Ovary (tissue), 9 donors: ENCODE measurements around the gene FOXG1. TPM values are rescaled to one million over a fixed set of nuclear protein-coding genes. Genes with fewer than 3 reads are reported as not detected.

Experiments used
- DNase-seq, 5 donors: peaks; one replicate each; pipeline ENCODE4 v3.0.0-alpha.2; 2019 to 2020
- H3K27ac ChIP-seq, 2 donors: fragments of 200-600 bp; one replicate each; pipeline versions ENCODE4 v1.5.1 to v1.8.0; 2019 to 2022
- H3K27me3 ChIP-seq: fragments of 200-600 bp; one replicate; pipeline ENCODE4 v1.8.0; 2022
- H3K36me3 ChIP-seq: fragments of 200-600 bp; sonication (generic); one replicate; pipeline ENCODE4 v1.5.1; 2019
- H3K4me1 ChIP-seq: one replicate; pipeline ENCODE4 v1.8.1; 2013; ENCODE audit warnings: mild to moderate bottlenecking, moderate library complexity; ENCODE audit not compliant: insufficient read depth
- H3K4me3 ChIP-seq: fragments of 200-600 bp; sonication (generic); one replicate; pipeline ENCODE4 v1.5.1; 2017
- H3K9me3 ChIP-seq, 2 donors: fragments of 200-600 bp in 1 of 2; sonication (generic) in 1 of 2; one replicate each; pipeline versions ENCODE4 v1.5.1 to v1.8.1; 2013 to 2019; ENCODE audit warnings: mild to moderate bottlenecking in 1 of 2, moderate library complexity in 1 of 2
- EP300 ChIP-seq: sonication (generic); formaldehyde crosslinking; IDR thresholded peaks from one replicate; pipeline ENCODE4 v1.6.1; 2017; ENCODE audit warnings: antibody characterized with exemption
- POLR2A ChIP-seq: fragments of 450-650 bp; IDR thresholded peaks from one replicate; pipeline ENCODE4 v1.6.1; 2017; ENCODE audit warnings: antibody characterized with exemption, mild to moderate bottlenecking, moderate library complexity
- WGBS, 3 donors: extraction: QIAGEN DNeasy Blood & Tissue Kit in 1 of 3; methylation state at CpG; one replicate each; pipeline versions ENCODE4 v1.1.5 to v1.1.7; 2013 to 2017; 5-methylcytosine and 5-hydroxymethylcytosine counted together
- intact Hi-C, 4 donors: fragments of 100-400 bp; cut with DNase I; formaldehyde crosslinking; loops; one replicate each; pipeline versions ENCODE4 v1.11.0 to v1.15.1; 2022 to 2023
- polyA plus RNA-seq, 2 donors: library from polyadenylated mRNA; stranded (reverse); fragments of 200-250 nt in 1 of 2; fragments of 350-450 nt in 1 of 2; fragmentation: Illumina TruSeq in 1 of 2; extraction: RNeasy Lipid Tissue Mini Kit (QIAGEN cat#74804) in 1 of 2; gene quantifications; one replicate each; pipeline ENCODE4 v1.2.3, GENCODE V29; 2013 to 2014
- total RNA-seq, 7 donors: library from RNA; depleted of rRNA in 2 of 7; stranded (reverse); fragments of >200 nt in 2 of 7; fragmentation: NEBNext Ultra II Directional in 3 of 7; extraction: Animal tissue kit (Norgen Biotek cat#: 25700) in 3 of 7; gene quantifications; one replicate each; pipeline versions ENCODE4 v1.1.0 to v1.2.4, GENCODE V29; 2016 to 2023
- TF ChIP-seq, protein P1 (sequence below), 3 donors: fragments of 450-650 bp in 2 of 3; fragments of 200-600 bp in 1 of 3; IDR thresholded peaks; one replicate each; pipeline versions ENCODE4 v1.5.1 to v1.8.0; 2016 to 2022; ENCODE audit warnings: antibody characterized with exemption in 3 of 3, mild to moderate bottlenecking in 1 of 3
- donor health status: DM: no; HTN: no; CAD: no; lungs with moderate emphysema.
- donor health status: DM: no; HTN: no; CAD: no.
- donor health status: Bipolar disorder and iron deficiency.
- donor health status: DM: yes; HTN: yes; CAD: no.
- donor health status: DM: no; HTN: no; CAD: no.
- donor health status: DM: yes; HTN: yes; CAD: no.

The FOXG1 gene
- total and polyA plus RNA-seq, 9 donors = 0.10 to 1.8 (median 0.17) TPM; not detected in 1

DNA sequence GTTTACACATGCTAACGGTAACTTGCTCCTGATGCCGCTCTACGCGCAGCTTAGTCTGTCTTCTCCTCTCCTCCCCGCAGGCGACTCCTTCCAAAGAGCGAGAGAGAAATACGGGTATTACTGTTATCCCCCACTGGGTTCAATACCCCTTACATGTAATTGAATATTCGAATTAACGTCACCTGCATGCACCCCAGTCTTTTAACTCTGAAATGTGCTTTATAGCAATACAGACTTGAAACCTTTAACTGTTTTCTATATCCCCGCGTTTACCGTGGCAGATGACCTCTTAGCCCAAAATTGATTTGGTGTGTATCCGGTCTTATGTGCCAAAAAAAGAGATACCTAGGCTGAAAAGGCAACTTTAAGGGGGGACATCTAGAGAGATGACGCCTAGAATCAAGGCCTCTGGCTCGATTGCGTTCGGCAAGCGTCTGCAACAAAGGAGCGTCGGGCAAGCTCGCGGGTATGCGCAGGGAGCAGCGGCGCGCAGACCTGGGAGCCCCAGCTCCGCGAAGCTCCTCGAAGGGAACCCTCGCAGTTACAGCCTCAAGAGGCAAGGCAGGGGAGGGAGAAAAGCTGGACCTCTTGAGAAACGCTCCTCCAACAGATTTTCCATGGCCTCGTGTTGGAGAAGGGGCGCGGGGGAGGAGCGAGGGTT, 6.8 kb upstream of the FOXG1 start:
- Histone ChIP-seq H3K36me3 (no peaks in the 10 kb centered on the region), H3K4me1 (no peaks in the 10 kb centered on the region), H3K27me3 (no peaks in the 10 kb centered on the region), H3K9me3 (no peaks in the 10 kb centered on the region), H3K27ac (no peak overlapping the region), H3K4me3 (no peak overlapping the region)
- intact Hi-C loops = loop anchor here in 3 of 4 donors (10.0 kb wide), 2 partner anchors 775 to 1455 kb away; no protein-coding TSS in a partner anchor
- DNase-seq = no peak
- 4 to 7% (median 6%) methylated on average over 36 of the region's 36 CpGs for WGBS, 3 donors
- TF ChIP-seq, protein P1, sequence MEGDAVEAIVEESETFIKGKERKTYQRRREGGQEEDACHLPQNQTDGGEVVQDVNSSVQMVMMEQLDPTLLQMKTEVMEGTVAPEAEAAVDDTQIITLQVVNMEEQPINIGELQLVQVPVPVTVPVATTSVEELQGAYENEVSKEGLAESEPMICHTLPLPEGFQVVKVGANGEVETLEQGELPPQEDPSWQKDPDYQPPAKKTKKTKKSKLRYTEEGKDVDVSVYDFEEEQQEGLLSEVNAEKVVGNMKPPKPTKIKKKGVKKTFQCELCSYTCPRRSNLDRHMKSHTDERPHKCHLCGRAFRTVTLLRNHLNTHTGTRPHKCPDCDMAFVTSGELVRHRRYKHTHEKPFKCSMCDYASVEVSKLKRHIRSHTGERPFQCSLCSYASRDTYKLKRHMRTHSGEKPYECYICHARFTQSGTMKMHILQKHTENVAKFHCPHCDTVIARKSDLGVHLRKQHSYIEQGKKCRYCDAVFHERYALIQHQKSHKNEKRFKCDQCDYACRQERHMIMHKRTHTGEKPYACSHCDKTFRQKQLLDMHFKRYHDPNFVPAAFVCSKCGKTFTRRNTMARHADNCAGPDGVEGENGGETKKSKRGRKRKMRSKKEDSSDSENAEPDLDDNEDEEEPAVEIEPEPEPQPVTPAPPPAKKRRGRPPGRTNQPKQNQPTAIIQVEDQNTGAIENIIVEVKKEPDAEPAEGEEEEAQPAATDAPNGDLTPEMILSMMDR (IDR thresholded peaks at IDR 0.05) = no peak
- TF ChIP-seq POLR2A = no peak
- no peak for TF ChIP-seq EP300

DNA sequence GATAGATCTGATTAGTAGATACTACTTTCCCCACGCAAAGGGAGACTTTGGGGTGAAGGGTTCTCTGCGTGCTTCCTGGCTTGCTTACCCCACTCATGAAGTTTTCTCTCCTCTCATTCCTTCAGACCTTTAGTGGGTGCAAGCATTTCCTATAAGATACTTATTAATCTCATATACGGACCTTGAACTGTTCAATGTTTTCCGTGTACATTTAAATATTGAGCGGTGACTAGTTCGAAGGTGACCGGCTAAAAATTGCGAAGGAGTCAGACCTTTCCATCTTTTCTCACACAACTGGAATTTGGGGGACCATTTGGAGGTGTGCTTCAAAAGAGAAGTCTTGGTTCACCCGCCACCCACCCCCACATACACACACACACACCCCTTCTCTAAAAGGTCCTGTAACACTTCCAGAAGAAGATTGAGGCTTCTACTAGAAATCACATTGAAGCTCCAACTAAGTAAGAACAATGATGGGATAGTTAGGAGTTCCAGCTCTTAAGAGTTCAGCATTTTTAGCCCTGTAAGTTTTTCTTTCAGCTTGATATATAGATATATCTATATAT, 6.1 kb upstream of the FOXG1 start:
- TF ChIP-seq POLR2A (no peak), EP300 (no peak)
- TF ChIP-seq, protein P1 (IDR thresholded peaks at IDR 0.05) = no peak
- Histone ChIP-seq H3K36me3 (no peaks in the 10 kb centered on the region), H3K4me1 (no peaks in the 10 kb centered on the region), H3K4me3 (no peak overlapping the region), H3K9me3 (no peaks in the 10 kb centered on the region), H3K27ac (no peak overlapping the region), H3K27me3 (no peaks in the 10 kb centered on the region)
- intact Hi-C loops = no loop called here
- WGBS, 3 donors = 16 to 19% (median 16%) methylated on average over 9 of the region's 9 CpGs
- DNase-seq = no peak

DNA sequence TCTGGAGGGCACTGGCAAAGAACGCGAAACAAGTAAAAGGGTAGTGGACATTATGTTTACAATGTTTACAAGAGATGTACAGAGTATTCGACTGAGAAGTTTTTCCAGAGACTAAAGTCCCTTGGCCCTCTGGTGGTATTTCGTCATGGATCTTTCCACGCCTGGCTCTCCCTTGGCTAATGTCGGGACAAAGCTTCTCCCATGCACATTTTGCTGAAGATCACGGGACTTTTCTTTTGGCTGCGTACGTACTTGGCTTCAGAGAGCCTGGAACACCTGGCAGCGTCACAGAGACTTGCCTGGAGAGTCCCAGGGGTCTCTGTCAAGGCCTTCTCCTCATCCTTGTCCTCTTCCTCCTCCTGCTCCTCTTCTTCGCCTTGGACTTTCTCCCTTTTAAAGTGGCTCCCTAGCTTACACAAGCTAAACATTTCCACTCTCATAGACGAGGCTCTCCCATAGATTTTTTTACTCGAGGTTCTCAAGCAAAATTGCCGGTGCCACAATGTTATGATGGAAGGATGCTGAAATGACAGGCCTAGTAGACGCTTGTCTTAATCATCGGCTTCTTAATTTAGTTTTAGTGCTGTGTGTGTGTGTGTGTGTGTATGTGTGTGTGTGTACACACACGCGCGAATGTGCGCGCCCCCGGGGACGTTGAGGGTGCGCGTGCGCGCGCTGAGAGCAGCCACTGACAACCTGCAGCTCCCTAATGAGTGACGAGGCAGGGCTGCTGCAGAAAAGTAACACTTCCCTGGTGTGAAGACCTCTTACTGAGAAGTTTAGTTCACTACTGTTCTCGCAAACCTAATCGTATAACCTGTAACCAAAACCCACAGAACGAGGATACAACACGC, 4.9 kb upstream of the FOXG1 start:
- DNase-seq = no peak
- H3K27me3 ChIP-seq = no peaks in the 10 kb centered on the region
- intact Hi-C loops = no loop called here
- no peak overlapping the region for H3K4me3 ChIP-seq
- H3K9me3 ChIP-seq = no peaks in the 10 kb centered on the region
- no peak overlapping the region for H3K27ac ChIP-seq
- no peak for TF ChIP-seq EP300
- no peak for TF ChIP-seq POLR2A
- TF ChIP-seq, protein P1 (IDR thresholded peaks at IDR 0.05) = no peak
- no peaks in the 10 kb centered on the region for H3K36me3 ChIP-seq
- WGBS, 3 donors = 15 to 22% (median 16%) methylated on average over 33 of the region's 33 CpGs
- H3K4me1 ChIP-seq = peaks cover 2% of the 10 kb centered on the region

DNA sequence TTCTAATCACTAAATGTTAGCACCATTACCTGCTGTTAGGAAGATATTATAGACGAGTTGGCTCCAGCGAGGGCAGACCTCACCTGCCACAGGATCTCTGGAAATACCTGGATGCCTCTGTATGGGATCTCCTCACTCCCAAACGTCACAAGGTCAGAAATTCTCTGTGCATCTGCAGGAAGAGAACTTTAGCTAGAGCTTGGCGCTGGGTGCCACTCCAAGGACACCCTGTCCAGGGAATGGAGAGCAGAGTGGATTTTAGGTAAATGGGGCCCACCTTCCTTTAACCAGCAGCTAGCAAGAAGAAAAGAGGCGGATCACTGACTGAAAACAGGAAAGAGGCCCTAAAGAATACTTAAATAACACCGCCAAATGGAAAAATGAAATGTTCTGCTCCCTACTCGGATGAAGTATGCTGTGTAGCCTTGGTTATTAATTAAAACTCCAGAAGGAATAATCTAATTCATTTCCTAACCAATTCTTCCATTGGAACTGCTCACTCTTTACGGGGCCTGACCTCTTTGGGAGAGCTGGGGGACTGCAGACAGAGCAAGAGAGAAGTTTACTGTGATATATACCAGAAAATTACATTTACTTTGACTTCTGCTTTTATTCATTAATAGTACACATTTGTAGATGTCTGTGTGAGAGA, 4.2 kb upstream of the FOXG1 start:
- TF ChIP-seq, protein P1 (IDR thresholded peaks at IDR 0.05) = no peak
- TF ChIP-seq POLR2A (no peak), EP300 (no peak)
- Histone ChIP-seq H3K36me3 (no peaks in the 10 kb centered on the region), H3K4me3 (no peak overlapping the region), H3K9me3 (no peaks in the 10 kb centered on the region), H3K27me3 (no peaks in the 10 kb centered on the region), H3K4me1 (peaks cover 5% of the 10 kb centered on the region), H3K27ac (no peak overlapping the region)
- 29 to 34% (median 30%) methylated on average over 8 of the region's 8 CpGs for WGBS, 3 donors
- intact Hi-C loops = no loop called here
- no peak for DNase-seq
